Effector memory CD8-positive, alpha-beta T cell (primary cell): ENCODE measurements around the gene SPATS1.
"Not testable (repeated sequence)": the region's sequence is repeated elsewhere in the genome, so short reads cannot be mapped to it uniquely, and the experiment has no call there.

Experiments
- ATAC-seq: fragments of 150-1000 bp; cut with Tn5 transposase; replicated peaks from 2 replicates; pipeline ENCODE4 v1.10.0; 2021; ENCODE audit warnings: mild to moderate bottlenecking, moderate library complexity
- DNase-seq, 3 experiments: peaks; one replicate each; pipeline ENCODE4 v3.0.0; 2021
- H3K27ac Mint-ChIP-seq, 2 donors: one replicate each; pipeline ENCODE4 v1.8.0; 2022; ENCODE audit warnings: mild to moderate bottlenecking in 2 of 2, mixed read lengths in 2 of 2, moderate library complexity in 2 of 2
- H3K27me3 Mint-ChIP-seq, 2 donors: one replicate each; pipeline ENCODE4 v1.8.0; 2022; ENCODE audit warnings: mixed read lengths in 2 of 2
- H3K36me3 Mint-ChIP-seq: one replicate; pipeline ENCODE4 v1.8.0; 2022; ENCODE audit warnings: mild to moderate bottlenecking, moderate library complexity, mixed read lengths; ENCODE audit not compliant: insufficient read depth
- H3K4me1 Mint-ChIP-seq, 2 donors: one replicate each; pipeline ENCODE4 v1.8.0; 2022; ENCODE audit warnings: low read depth in 2 of 2, mixed read lengths in 2 of 2
- H3K4me3 Mint-ChIP-seq, 2 donors: one replicate each; pipeline ENCODE4 v1.8.0; 2022; ENCODE audit warnings: mild to moderate bottlenecking in 2 of 2, mixed read lengths in 2 of 2, moderate library complexity in 2 of 2
- H3K9me3 Mint-ChIP-seq, 2 donors: one replicate each; pipeline ENCODE4 v1.8.0; 2022; ENCODE audit warnings: mixed read lengths in 2 of 2

SPATS1 gene

DNA sequence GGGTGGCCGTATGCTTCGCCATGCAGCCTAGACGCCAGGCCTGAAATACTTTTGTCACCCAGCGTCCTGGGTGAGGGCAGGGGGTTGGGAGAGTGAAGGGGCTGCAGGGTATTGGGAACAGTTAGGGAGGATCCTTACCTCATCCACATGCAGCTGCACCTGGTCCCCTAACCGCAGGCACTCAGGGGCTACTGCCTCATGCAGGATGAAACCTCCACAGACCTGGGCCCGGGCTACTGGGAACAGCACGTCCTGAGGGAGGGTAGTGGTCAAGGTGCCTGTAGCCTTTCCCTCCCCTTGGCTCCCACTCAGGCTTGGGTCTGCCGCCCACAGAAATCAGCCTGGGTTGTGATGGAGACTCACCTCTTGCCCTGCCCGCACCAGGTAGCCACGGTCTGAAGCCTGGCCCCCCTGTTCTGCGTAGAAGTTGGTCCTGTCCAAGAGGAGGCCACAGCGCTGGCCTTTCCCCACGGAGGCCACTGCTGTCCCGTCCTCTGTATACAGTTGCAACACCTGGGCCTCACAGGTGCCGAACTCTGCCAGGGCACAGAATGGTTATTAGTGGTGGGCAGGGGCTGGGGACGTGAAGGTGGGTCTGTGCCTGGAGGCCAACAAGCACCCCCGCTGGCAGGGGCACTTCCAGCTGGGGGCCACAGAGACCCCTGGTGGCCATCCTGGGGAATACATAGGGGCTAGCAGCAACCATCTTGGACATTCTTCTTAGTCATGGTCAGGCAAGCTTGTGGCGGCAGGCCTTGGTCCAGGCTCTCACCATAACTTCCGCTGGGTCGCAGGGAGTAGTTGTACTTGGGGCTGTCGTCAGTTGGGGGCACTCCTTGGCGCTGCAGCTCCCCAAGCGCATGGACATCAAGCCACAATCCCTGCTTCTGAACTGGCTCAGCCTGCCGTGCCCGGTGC lies 37.9 kb upstream of the SPATS1 start:
- peaks cover 17% of the 10 kb centered on the region for H3K36me3 Mint-ChIP-seq
- no peak overlapping the region for H3K27ac Mint-ChIP-seq
- H3K9me3 Mint-ChIP-seq = no peaks in the 10 kb centered on the region
- DNase-seq (peak; percentile 28 to 37 (median 33)), ATAC-seq (peak; percentile 69)
- H3K4me3 Mint-ChIP-seq = no peak overlapping the region
- peaks cover 0 to 6% of the 10 kb centered on the region in 2 donors for H3K4me1 Mint-ChIP-seq
- no peaks in the 10 kb centered on the region for H3K27me3 Mint-ChIP-seq

DNA sequence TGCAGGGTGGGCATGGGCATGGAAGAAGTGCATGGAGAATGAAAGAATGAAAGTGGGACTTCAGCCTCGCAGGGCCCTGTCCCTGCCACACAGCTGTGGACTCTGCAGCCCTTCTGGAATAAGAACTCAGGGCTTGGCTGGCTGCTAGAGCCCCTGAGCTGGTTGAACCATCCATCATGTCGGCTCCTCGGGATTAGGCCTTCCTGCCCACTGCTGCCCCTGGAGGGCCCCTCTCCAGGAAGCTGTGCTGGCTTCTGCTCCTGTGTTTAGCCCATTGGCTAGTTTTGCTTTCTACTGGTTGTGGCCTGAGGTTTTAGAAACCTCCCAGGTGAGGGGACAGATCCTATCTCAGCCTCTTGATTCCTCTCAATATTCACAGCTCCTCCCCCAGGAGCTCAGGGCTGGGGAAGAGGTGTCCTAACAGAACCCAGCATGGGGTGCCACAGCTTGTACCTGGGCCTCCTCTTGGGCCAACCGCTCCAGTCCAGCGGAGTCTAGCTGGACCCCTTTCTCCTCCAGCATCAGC lies 37.2 kb upstream of the SPATS1 start:
- Mint-ChIP-seq H3K4me3 (no peak overlapping the region), H3K9me3 (no peaks in the 10 kb centered on the region), H3K27me3 (no peaks in the 10 kb centered on the region), H3K36me3 (peaks cover 24% of the 10 kb centered on the region), H3K27ac (peak overlapping the region in 1 of 2 donors; percentile 19), H3K4me1 (peaks cover 2 to 13% of the 10 kb centered on the region in 2 donors)
- DNase-seq (no peak), ATAC-seq (no peak)

DNA sequence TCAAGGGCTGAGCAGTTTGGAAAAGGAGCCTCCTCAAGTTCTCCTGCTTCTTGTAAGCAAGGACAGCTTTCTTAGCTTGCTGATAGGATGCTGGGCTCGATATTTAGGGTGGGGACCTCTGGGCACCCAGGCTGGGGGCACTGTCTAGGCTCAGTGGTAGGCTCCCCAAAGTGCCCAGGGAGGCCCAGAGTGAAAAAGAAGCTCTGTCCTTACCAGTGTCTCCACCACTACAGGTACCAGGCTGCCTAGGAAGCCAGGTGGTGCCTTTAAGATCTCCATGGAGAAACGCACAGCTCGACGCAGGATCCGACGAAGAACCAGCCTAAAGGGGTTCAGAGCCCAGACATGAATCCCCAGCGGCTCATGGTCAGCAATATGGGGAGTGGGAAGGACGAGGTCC lies 35.7 kb upstream of the SPATS1 start:
- ATAC-seq (no peak), DNase-seq (no peak)
- H3K4me3 Mint-ChIP-seq = no peak overlapping the region
- peak overlapping the region in 1 of 2 donors; percentile 13 for H3K27ac Mint-ChIP-seq
- H3K36me3 Mint-ChIP-seq = peaks cover 24% of the 10 kb centered on the region
- peaks cover 2 to 18% of the 10 kb centered on the region in 2 donors for H3K4me1 Mint-ChIP-seq
- H3K9me3 Mint-ChIP-seq = no peaks in the 10 kb centered on the region
- no peaks in the 10 kb centered on the region for H3K27me3 Mint-ChIP-seq

DNA sequence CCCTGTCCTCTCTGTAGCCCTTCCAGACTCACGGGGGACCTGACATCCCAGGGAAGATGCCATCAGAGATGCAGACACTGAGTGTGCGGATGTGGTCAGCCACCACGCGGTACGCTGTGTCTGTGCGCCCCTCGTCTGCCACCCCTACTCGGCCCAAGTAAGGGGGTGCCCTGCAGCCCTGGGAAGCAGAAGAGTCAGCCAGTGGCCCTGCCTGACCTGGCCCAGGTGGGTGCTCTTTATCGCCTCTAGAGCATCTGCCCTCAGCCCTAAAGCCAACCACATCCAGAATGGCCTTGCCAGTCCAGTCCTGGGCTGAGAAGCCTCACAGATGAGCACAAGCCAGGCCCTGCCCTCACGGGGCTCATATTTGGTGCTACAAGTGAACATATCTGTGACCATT lies 35.2 kb upstream of the SPATS1 start:
- H3K4me3 Mint-ChIP-seq = no peak overlapping the region
- H3K36me3 Mint-ChIP-seq = peaks cover 20% of the 10 kb centered on the region
- ATAC-seq (no peak), DNase-seq (no peak)
- no peaks in the 10 kb centered on the region for H3K27me3 Mint-ChIP-seq
- H3K9me3 Mint-ChIP-seq = no peaks in the 10 kb centered on the region
- peak overlapping the region in 1 of 2 donors; percentile 13 for H3K27ac Mint-ChIP-seq
- peaks cover 5 to 22% of the 10 kb centered on the region in 2 donors for H3K4me1 Mint-ChIP-seq

DNA sequence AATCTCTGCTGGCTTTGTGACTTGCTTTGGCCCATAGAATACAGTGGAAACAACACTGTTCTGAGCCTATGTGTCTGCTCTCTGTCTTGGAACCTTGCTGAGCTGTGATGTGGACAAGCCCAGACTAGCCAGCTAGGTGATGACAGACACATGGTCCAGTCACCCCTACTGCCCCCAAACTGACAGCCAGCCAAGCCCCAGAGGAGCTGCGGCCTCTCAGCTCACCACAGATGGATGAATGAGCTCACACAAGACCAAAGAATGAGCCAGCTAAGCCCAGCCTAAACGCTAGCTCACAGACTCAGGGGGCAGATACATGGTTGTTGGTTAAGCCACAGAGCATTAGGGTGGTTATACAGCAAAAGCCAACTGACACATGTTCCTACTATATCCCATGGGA lies 33.4 kb upstream of the SPATS1 start:
- Mint-ChIP-seq H3K27ac (peak overlapping the region in 1 of 2 donors; percentile 38), H3K9me3 (no peaks in the 10 kb centered on the region), H3K27me3 (no peaks in the 10 kb centered on the region), H3K4me3 (no peak overlapping the region), H3K36me3 (peaks cover 25% of the 10 kb centered on the region), H3K4me1 (peaks cover 14 to 35% of the 10 kb centered on the region in 2 donors)
- no peak for ATAC-seq
- DNase-seq = no peak

DNA sequence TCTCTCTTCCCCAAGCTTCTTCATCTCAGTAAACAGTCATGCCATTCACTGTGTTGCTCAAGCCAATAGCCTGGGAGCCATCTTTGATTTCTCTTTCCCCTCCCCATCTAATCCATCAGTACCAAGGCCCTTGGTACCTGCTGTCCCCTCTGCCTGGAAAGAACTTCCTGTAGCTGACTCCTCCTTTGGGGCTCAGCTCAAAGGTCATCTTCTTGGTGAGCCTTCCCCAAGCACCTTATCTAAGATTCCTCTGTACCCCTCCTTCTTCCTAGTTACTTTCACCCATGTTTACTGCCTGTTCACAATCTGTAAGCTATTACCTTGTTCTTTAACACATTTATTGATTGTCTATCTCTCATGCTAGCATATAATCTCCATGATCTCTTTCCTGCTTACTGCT lies 32.8 kb upstream of the SPATS1 start:
- Mint-ChIP-seq H3K27ac (no peak overlapping the region), H3K4me1 (peaks cover 14 to 35% of the 10 kb centered on the region in 2 donors), H3K27me3 (no peaks in the 10 kb centered on the region), H3K4me3 (no peak overlapping the region), H3K9me3 (no peaks in the 10 kb centered on the region), H3K36me3 (peaks cover 25% of the 10 kb centered on the region)
- no peak for DNase-seq
- no peak for ATAC-seq

DNA sequence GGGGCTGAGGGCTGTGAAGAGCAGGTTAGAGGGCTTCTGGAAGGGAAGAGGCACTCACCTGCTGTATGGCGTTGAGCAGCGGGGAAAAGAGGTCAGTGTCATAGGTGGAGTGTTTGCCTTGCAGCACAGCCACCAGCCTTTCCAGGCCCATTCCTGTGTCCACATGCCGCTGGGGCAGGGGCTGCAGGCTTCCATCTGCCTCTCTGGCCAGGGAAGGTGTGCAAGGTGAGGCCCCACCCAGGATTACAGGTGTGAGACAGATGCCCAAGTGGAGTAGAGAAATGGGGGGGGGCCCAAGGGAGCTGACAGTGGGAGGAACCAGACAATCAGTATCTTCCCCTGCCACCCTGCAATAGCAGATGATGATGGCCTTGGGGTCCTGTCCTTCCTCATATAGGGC lies 32.2 kb upstream of the SPATS1 start:
- DNase-seq (no peak), ATAC-seq (no peak)
- Mint-ChIP-seq H3K9me3 (no peaks in the 10 kb centered on the region), H3K4me1 (peaks cover 14 to 35% of the 10 kb centered on the region in 2 donors), H3K27me3 (no peaks in the 10 kb centered on the region), H3K4me3 (no peak overlapping the region), H3K27ac (no peak overlapping the region), H3K36me3 (peaks cover 25% of the 10 kb centered on the region)

DNA sequence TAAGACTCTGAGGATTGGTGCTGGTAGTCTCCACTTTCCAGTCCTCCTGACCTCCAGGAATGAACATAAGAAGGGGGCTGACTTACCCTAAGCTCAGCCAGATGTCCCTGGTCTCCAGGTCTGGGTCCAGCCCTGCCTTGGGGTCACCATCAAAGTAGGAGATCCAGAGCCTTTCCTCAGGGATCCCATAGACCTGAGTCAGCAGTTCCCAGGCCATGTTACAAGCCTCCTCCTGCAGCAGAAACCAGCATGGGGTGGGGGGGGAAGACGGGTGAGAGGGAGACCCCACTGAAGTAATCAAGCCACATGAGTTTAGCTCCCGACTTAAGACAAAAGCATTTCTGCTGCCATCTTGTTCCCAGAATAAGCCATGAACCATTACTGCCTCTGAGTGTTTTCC lies 31.1 kb upstream of the SPATS1 start:
- no peaks in the 10 kb centered on the region for H3K9me3 Mint-ChIP-seq
- H3K4me3 Mint-ChIP-seq = peak overlapping the region; percentile 100
- DNase-seq = no peak
- H3K27ac Mint-ChIP-seq = no peak overlapping the region
- H3K4me1 Mint-ChIP-seq = peaks cover 14 to 30% of the 10 kb centered on the region in 2 donors
- ATAC-seq = no peak
- H3K36me3 Mint-ChIP-seq = peaks cover 22% of the 10 kb centered on the region
- no peaks in the 10 kb centered on the region for H3K27me3 Mint-ChIP-seq

DNA sequence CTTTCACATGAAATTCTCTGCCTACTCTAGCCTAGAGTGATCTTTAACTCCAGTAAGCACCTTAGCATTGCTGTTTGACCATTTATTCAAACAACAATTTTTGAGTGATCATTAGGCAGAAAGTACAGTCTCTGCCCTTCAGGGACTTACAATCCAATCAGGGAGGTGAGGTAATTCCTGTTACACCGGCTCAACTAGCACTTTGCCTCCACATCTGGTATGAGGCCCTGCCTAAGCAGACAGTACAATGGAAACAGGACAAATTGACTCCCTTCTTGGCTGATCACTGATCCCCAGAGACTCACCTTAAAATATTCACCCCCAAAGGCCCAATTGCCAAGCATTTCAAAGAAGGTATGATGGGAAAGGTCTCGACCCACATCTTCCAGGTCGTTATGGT lies 30.7 kb upstream of the SPATS1 start:
- no peaks in the 10 kb centered on the region for H3K9me3 Mint-ChIP-seq

DNA sequence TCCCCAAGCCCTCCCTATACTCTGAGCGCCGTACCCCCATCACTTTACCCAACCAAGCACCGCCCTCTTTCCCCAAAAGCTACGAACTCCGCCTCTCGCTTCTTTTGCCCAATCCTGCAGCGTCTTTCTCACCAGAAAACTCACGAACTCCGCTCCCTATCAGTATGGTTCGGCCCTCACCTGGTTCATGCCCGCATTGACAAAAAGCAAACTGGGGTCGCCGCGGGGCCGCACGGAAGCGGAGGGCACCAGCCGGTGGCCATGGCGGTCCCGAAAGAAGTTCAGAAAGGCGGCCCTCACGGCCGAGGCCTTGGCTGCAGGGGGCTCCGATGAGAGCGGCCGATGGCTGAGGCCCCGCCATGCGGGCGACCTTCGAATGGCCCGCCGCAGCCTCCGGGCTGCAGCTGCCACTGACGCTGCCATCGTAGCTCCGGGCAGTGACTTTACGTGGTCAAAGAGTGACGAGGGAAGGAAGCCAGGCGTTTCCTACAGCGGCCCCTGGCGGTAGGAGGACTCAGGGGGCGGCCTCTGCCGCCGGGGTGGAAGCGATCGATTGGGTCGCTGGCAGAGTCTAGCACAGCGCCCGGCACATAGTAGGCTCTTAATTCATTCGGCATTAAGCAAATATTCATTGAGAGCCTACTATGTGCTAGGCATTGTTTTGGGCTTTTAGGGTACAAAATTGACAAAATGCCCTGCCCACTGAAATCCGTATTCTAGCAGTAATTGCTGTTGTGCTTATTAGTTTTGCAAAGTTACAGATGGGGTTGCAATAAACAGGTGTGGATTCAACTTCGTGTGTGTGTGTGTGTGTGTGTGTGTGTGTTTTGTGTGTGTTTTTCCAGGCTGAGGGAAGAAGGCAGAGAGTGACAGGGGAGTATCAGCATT lies 29.3 kb upstream of the SPATS1 start, which contains the start of gene AARS2:
AARS2 (minus strand) TSS at position 447 of the 888 bp plus-strand sequence; CDS start at position 423, 24 bp downstream.
- ATAC-seq = peak; percentile 95
- no peaks in the 10 kb centered on the region for H3K9me3 Mint-ChIP-seq
- peaks cover 22% of the 10 kb centered on the region for H3K36me3 Mint-ChIP-seq
- peaks cover 12% of the 10 kb centered on the region in 2 donors for H3K27me3 Mint-ChIP-seq
- H3K27ac Mint-ChIP-seq = peak within 1 kb of the TSS; percentile 97 to 99
- H3K4me3 Mint-ChIP-seq = peak within 1 kb of the TSS; percentile 100
- H3K4me1 Mint-ChIP-seq = peaks cover 14 to 30% of the 10 kb centered on the region in 2 donors
- peak; percentile 93 to 94 (median 93) for DNase-seq

More for the DNA sequence above, 30.7 kb upstream of the SPATS1 start:
- Mint-ChIP-seq H3K4me1 (peaks cover 14 to 30% of the 10 kb centered on the region in 2 donors), H3K27ac (peak overlapping the region in 1 of 2 donors; percentile 97), H3K4me3 (peak overlapping the region; percentile 100), H3K27me3 (no peaks in the 10 kb centered on the region), H3K36me3 (peaks cover 22% of the 10 kb centered on the region)
- DNase-seq (no peak), ATAC-seq (no peak)

DNA sequence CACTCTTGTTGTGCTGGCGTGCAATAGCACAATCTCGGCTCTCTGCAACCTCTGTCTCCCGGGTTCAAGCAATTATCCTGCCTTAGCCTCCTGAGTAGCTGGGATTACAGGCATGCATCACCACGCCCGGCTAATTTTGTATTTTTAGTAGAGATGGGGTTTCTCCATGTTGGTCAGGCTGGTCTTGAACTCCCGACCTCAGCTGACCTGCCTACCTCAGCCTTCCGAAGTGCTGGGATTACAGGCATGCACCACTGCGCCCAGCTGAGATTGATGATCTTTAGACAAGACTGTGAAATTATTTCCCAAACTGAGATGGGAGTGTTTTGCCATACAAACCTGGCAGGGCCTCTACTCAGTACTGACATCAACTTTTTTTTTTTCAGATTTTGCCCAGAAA lies 27.8 kb upstream of the SPATS1 start:
- ATAC-seq, H3K27ac Mint-ChIP-seq, H3K9me3 Mint-ChIP-seq, H3K4me3 Mint-ChIP-seq, DNase-seq: not testable (repeated sequence)
- H3K36me3 Mint-ChIP-seq = peaks cover 14% of the 10 kb centered on the region
- H3K27me3 Mint-ChIP-seq = peaks cover 27% of the 10 kb centered on the region in 2 donors
- peaks cover 14 to 28% of the 10 kb centered on the region in 2 donors for H3K4me1 Mint-ChIP-seq

DNA sequence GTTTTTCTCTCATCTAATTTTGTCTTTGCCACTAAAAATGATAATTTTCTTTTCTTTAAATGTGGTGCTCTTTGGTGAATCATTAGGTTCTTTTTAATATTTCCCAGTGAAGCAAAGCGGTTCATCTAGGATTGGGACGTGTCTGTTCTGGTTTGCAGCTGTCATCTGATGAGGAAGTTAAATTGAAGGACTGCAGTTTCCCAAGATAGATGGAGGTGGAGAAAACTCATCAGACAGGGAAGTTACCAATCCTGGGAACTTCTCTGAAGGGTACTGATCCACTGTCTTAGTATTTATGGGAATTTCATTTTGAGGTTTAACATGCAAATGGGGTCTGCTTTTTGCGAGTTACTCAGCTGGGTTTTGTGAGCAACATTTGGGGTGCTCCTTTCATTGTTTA lies 26.9 kb upstream of the SPATS1 start:
- DNase-seq (no peak), ATAC-seq (no peak)
- Mint-ChIP-seq H3K27ac (no peak overlapping the region), H3K4me3 (no peak overlapping the region), H3K27me3 (peaks cover 36% of the 10 kb centered on the region in 2 donors), H3K36me3 (peaks cover 9% of the 10 kb centered on the region), H3K4me1 (peaks cover 12 to 21% of the 10 kb centered on the region in 2 donors), H3K9me3 (no peaks in the 10 kb centered on the region)

DNA sequence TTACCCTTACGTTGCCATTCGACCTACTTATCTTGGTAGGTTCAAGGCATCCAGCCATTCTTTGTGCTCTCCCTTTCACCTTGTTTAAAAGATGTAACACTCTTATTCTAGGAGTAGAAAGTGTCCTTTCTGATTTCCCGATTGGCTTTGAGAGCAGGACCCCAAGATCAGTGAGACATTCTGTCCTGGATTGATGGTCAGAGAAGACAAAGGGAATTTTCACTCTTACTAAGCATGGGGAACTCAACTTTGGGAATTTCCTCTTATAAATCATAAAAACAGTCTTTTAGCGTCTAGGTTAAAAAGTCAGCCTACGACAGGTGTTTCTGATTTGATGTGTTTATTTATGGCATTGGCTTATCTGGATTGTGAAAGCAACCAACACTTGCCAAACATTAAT lies 26.5 kb upstream of the SPATS1 start:
- Mint-ChIP-seq H3K9me3 (no peaks in the 10 kb centered on the region), H3K27me3 (peaks cover 40% of the 10 kb centered on the region in 2 donors), H3K4me1 (peaks cover 12 to 21% of the 10 kb centered on the region in 2 donors), H3K36me3 (peaks cover 7% of the 10 kb centered on the region), H3K4me3 (no peak overlapping the region), H3K27ac (no peak overlapping the region)
- ATAC-seq (no peak), DNase-seq (no peak)
